IPS DF 4.7 (cell line): ENCODE measurements around the gene UNC5B.
"Not testable (repeated sequence)": the region's sequence is repeated elsewhere in the genome, so short reads cannot be mapped to it uniquely, and the experiment has no call there.

Experiments used
- DNase-seq: peaks from one replicate; pipeline ENCODE4 v3.0.0-alpha.2; 2013; ENCODE audit warnings: low spot score; ENCODE audit errors: extremely low read depth

Gene UNC5B

GRCh38 chr10:71266147-71266917, 54.0 kb downstream of the UNC5B start:
- no peak for DNase-seq

- no peak for DNase-seq
Measured at GRCh38 chr10:71266918-71267442, 54.6 kb downstream of the UNC5B start.

GRCh38 chr10:71267508-71268240, 55.3 kb downstream of the UNC5B start:
- DNase-seq = no peak

- DNase-seq = no peak
Measured at GRCh38 chr10:71268247-71268691, 55.9 kb downstream of the UNC5B start.

- DNase-seq = no peak
Measured at GRCh38 chr10:71268758-71269157, 56.4 kb downstream of the UNC5B start.

- DNase-seq = peak; percentile 80
Measured at GRCh38 chr10:71269301-71270288, 57.2 kb downstream of the UNC5B start.

- DNase-seq = peak; percentile 64
Measured at GRCh38 chr10:71270301-71271220, 58.2 kb downstream of the UNC5B start.

- DNase-seq = no peak
Measured at GRCh38 chr10:71271662-71272055, 59.3 kb downstream of the UNC5B start.

GRCh38 chr10:71272056-71272771, 59.8 kb downstream of the UNC5B start:
- no peak for DNase-seq

GRCh38 chr10:71272974-71273373, 60.6 kb downstream of the UNC5B start:
- not testable (repeated sequence) for DNase-seq

GRCh38 chr10:71273506-71273905, 61.1 kb downstream of the UNC5B start:
- no peak for DNase-seq

GRCh38 chr10:71274901-71275796, 62.8 kb downstream of the UNC5B start:
- DNase-seq = no peak

GRCh38 chr10:71276873-71277272, 64.5 kb downstream of the UNC5B start:
- DNase-seq = no peak

- DNase-seq = no peak
Measured at GRCh38 chr10:71277914-71278665, 65.7 kb downstream of the UNC5B start.

- DNase-seq = no peak
Measured at GRCh38 chr10:71278691-71279588, 66.6 kb downstream of the UNC5B start.

- no peak for DNase-seq
Measured at GRCh38 chr10:71279590-71280170, 67.3 kb downstream of the UNC5B start.
